ENCODE results near the gene CISH.

Gene CISH

GRCh38 chr3:50611464-50612233, at the start of gene CISH:
CISH (minus strand) TSS chr3:50611774; CDS start chr3:50611650, 124 bp downstream.
- no peak for DNase-seq (ENCODE audit: low read depth)
- peak; percentile 65 for TF ChIP-seq CTCF (IDR thresholded peaks at IDR 0.05; ENCODE audit: low read depth, low read length, missing control alignments)
- peak within 1 kb of the TSS; percentile 52 for H3K4me3 ChIP-seq (ENCODE audit: low read depth, low read length)

- H3K4me3 ChIP-seq (ENCODE audit: low read depth, low read length), result no peak overlapping the region
- DNase-seq (ENCODE audit: low read depth), result no peak
- TF ChIP-seq CTCF (IDR thresholded peaks at IDR 0.05; ENCODE audit: low read depth, low read length, missing control alignments), result no peak
Measured at GRCh38 chr3:50660386-50660785, 48.8 kb upstream of the CISH start.

- no peak for TF ChIP-seq CTCF (IDR thresholded peaks at IDR 0.05; ENCODE audit: low read depth, low read length, missing control alignments)
- DNase-seq (ENCODE audit: low read depth), result no peak
- H3K4me3 ChIP-seq (ENCODE audit: low read depth, low read length), result no peak overlapping the region
Measured at GRCh38 chr3:50658831-50659230, 47.3 kb upstream of the CISH start.

- H3K4me3 ChIP-seq (ENCODE audit: low read depth, low read length), result no peak overlapping the region
- TF ChIP-seq CTCF (IDR thresholded peaks at IDR 0.05; ENCODE audit: low read depth, low read length, missing control alignments), result no peak
- no peak for DNase-seq (ENCODE audit: low read depth)
Measured at GRCh38 chr3:50658416-50658815, 46.8 kb upstream of the CISH start.

GRCh38 chr3:50657816-50658215, 46.2 kb upstream of the CISH start:
- DNase-seq (ENCODE audit: low read depth), result no peak
- no peak for TF ChIP-seq CTCF (IDR thresholded peaks at IDR 0.05; ENCODE audit: low read depth, low read length, missing control alignments)
- H3K4me3 ChIP-seq (ENCODE audit: low read depth, low read length), result no peak overlapping the region

GRCh38 chr3:50657407-50657806, 45.8 kb upstream of the CISH start:
- no peak for TF ChIP-seq CTCF (IDR thresholded peaks at IDR 0.05; ENCODE audit: low read depth, low read length, missing control alignments)
- DNase-seq (ENCODE audit: low read depth), result no peak
- H3K4me3 ChIP-seq (ENCODE audit: low read depth, low read length), result no peak overlapping the region

Data from GM12864 (cell line).